GM19463 (cell line): ENCODE measurements around the gene GPHN.

Source experiments
- ATAC-seq: cut with Tn5 transposase; IDR thresholded peaks from one replicate; pipeline ENCODE4 v1.9.1; 2021; ENCODE audit warnings: mild to moderate bottlenecking, moderate library complexity; ENCODE audit not compliant: unreplicated experiment

GPHN gene

GRCh38 chr14:66596241-66596985 lies 88.5 kb downstream of the GPHN start:
- ATAC-seq: no peak

GRCh38 chr14:66600416-66600815 lies 92.5 kb downstream of the GPHN start:
- no peak for ATAC-seq

GRCh38 chr14:66601932-66602578 lies 94.1 kb downstream of the GPHN start:
- ATAC-seq: no peak

GRCh38 chr14:66603945-66604344 lies 96.0 kb downstream of the GPHN start:
- no peak for ATAC-seq

GRCh38 chr14:66606826-66607225 lies 98.9 kb downstream of the GPHN start:
- ATAC-seq: no peak

GRCh38 chr14:66610154-66610563 lies 102.2 kb downstream of the GPHN start:
- no peak for ATAC-seq

DNA sequence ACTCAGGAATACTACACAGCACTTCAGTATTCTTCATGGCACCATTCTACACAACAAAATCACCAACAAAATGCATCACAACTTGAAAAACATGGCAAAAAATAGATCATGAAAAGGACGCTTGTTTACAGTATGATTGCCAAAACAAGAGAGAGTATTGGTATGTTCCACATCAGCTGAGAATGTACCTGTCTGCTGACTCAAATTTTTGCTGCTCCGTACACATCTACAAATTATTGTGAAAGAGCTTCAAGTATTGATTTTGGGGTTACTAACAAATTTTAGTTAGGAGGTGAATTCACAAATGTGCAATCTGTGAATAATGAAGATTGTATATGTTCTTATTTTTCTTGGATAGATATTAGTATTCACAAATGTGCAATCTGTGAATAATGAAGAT lies 105.4 kb downstream of the GPHN start:
- ATAC-seq: no peak

GRCh38 chr14:66619952-66620351 lies 112.0 kb downstream of the GPHN start:
- peak; percentile 79 for ATAC-seq

GRCh38 chr14:66623838-66624237 lies 115.9 kb downstream of the GPHN start:
- no peak for ATAC-seq

- ATAC-seq: no peak
These were observed 116.5 kb downstream of the GPHN start for GRCh38 chr14:66624336-66624937.

- ATAC-seq: no peak
These were observed 120.7 kb downstream of the GPHN start for GRCh38 chr14:66628636-66629035.

DNA sequence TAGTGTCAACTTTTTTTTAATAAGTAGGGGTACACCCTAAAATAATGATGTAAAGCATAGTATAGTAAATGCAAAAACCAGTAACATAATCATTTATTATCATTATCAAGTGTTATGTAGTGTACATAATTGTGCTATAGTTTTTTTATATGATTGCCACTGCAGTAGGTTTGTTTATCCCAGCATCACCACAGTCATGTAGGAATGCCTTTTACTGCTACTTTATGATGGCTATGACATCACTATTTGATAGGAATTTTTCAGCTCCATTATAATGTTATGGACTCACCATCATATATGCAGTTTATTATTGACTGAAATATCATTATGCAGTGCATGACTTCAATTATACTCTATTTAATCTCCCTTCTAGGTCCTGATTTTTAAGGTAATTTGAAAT lies 121.6 kb downstream of the GPHN start:
- ATAC-seq: no peak

GRCh38 chr14:66634876-66635275 lies 126.9 kb downstream of the GPHN start:
- ATAC-seq: no peak

DNA sequence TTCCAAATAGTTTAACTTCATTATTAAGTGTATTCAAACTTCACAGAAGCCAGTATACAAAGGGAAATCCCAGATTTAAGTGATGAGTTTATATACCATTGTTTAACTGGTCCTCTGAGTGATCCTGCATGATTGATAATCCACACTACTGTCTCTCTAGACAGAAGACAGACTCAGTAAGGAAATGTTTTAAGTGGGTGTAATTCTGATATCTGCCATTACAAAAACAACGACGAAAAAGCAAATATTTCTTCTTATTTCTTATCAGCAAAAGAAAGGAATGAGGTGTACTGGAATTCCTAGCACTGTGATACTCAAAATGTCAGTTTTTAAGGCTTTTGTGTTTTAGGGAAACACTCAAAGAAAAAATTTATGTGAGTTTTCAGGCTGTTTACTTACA lies 127.5 kb downstream of the GPHN start:
- ATAC-seq: no peak

GRCh38 chr14:66636240-66636639 lies 128.3 kb downstream of the GPHN start:
- no peak for ATAC-seq

DNA sequence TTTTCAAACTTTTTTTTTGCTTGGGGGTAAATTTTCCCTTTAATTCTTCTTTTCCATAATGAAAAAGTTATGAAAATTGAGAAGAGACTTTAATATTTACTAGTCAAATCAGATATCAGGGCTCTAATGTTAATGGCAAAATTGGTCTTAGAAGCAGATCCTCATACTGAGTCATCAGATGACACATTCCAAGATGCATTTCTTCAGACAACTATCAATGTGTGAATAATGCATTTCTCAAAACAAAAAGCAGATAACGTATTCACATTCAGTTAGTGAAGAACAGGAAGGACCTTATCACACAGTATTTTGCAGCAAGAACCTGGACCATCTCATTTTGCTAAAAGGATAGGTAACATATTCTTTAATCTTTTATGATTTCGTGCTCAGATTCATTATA lies 130.7 kb downstream of the GPHN start:
- no peak for ATAC-seq

- no peak for ATAC-seq
These were observed 134.1 kb downstream of the GPHN start for GRCh38 chr14:66641861-66642635.

GRCh38 chr14:66643344-66643743 lies 135.4 kb downstream of the GPHN start:
- no peak for ATAC-seq

- no peak for ATAC-seq
These were observed 137.8 kb downstream of the GPHN start for GRCh38 chr14:66645716-66646115.

- ATAC-seq: peak; percentile 83
These were observed 141.6 kb downstream of the GPHN start for GRCh38 chr14:66649498-66649897.

- ATAC-seq: peak; percentile 23
These were observed 142.6 kb downstream of the GPHN start for GRCh38 chr14:66650491-66650911.
